Gastrocnemius medialis (tissue), 4 donors: ENCODE results near the gene EPHA2. TPM values are rescaled to one million over a fixed set of nuclear protein-coding genes. Genes with fewer than 3 reads are reported as not detected.

Source experiments
- ATAC-seq, 2 donors: fragments of 150-250 bp; one replicate each; pipeline ENCODE4 v1.9.1; 2016
- DNase-seq, 2 donors: peaks; one replicate each; pipeline ENCODE4 v3.0.0-alpha.2; 2019
- H3K27ac ChIP-seq, 4 donors: fragments of 200-600 bp; sonication (generic); 1 replicate in 1 of 4; 2 replicates in 3 of 4; pipeline ENCODE4 v1.5.1; 2016 to 2018; ENCODE audit warnings: mild to moderate bottlenecking in 2 of 4, moderate library complexity in 1 of 4
- H3K27me3 ChIP-seq, 3 donors: fragments of 200-600 bp; sonication (generic) in 2 of 3; 1 replicate in 1 of 3; 2 replicates in 2 of 3; pipeline versions ENCODE4 v1.5.1 to v1.6.0; 2016 to 2019; ENCODE audit warnings: mild to moderate bottlenecking in 1 of 3, moderate library complexity in 1 of 3
- H3K36me3 ChIP-seq, 2 donors: fragments of 200-600 bp; sonication (generic) in 1 of 2; one replicate each; pipeline ENCODE4 v1.5.1; 2017 to 2018
- H3K4me1 ChIP-seq, 2 donors: fragments of 200-600 bp; sonication (generic) in 1 of 2; one replicate each; pipeline ENCODE4 v1.5.1; 2016 to 2017; ENCODE audit warnings: mild to moderate bottlenecking in 2 of 2
- H3K4me3 ChIP-seq, 4 donors: fragments of 200-600 bp; sonication (generic) in 3 of 4; 1 replicate in 1 of 4; 2 replicates in 3 of 4; pipeline ENCODE4 v1.5.1; 2016 to 2019; ENCODE audit warnings: mild to moderate bottlenecking in 2 of 4
- H3K9me3 ChIP-seq, 3 donors: fragments of 200-600 bp; sonication (generic) in 2 of 3; 1 replicate in 1 of 3; 2 replicates in 2 of 3; pipeline ENCODE4 v1.5.1; 2016 to 2019
- CTCF ChIP-seq, 5 experiments: fragments of 450-650 bp in 3 of 5; fragments of 200-600 bp in 2 of 5; sonication (generic) in 2 of 5; IDR thresholded peaks in 4 of 5; conservative IDR thresholded peaks in 1 of 5; 1 replicate in 4 of 5; 2 replicates in 1 of 5; pipeline ENCODE4 v1.5.1; 2016 to 2019; ENCODE audit warnings: antibody characterized with exemption in 5 of 5, mild to moderate bottlenecking in 3 of 5, moderate library complexity in 3 of 5
- POLR2A ChIP-seq, 2 donors: fragments of 450-650 bp; IDR thresholded peaks; one replicate each; pipeline ENCODE4 v1.6.1; 2017; ENCODE audit warnings: antibody characterized with exemption in 2 of 2, mild to moderate bottlenecking in 2 of 2, moderate library complexity in 2 of 2
- in situ Hi-C, 4 donors: fragments of 200-750 bp; cut with MboI; loops; one replicate each; pipeline versions ENCODE4 v1.15.0 to v1.8.0; 2017; ENCODE audit warnings: low sequenced_read_pairs in 4 of 4
- intact Hi-C: fragments of 100-400 bp; cut with DNase I; formaldehyde crosslinking; loops from one replicate; pipeline ENCODE4 v1.15.1; 2023; ENCODE audit warnings: low total_unique reads
- total RNA-seq, 4 donors: library from RNA; depleted of rRNA; stranded (reverse); fragments of >200 nt; gene quantifications; one replicate each; pipeline versions ENCODE4 v1.1.0 to v1.2.3, GENCODE V29; 2016

Gene EPHA2
- total RNA-seq, 4 donors from 2014 or later, result 1.2 to 6.4 (median 2.9) TPM

GRCh38 chr1:16173447-16174260 is 17.8 kb upstream of the EPHA2 start:
- intact Hi-C loops, result no loop called here
- Histone ChIP-seq H3K27ac (no peak overlapping the region), H3K4me3 (no peak overlapping the region), H3K27me3 (peaks cover 0 to 3% (median 0%) of the 10 kb centered on the region in 3 donors), H3K9me3 (no peaks in the 10 kb centered on the region), H3K4me1 (peaks cover 14 to 18% of the 10 kb centered on the region in 2 donors), H3K36me3 (no peaks in the 10 kb centered on the region)
- in situ Hi-C loops, result no loop called here
- ATAC-seq, result no peak
- no peak for TF ChIP-seq CTCF (IDR thresholded peaks at IDR 0.05 in 4 of 5, conservative IDR thresholded peaks at IDR 0.05 in 1 of 5)
- TF ChIP-seq POLR2A (IDR thresholded peaks at IDR 0.05), result no peak
- DNase-seq, result no peak

- ATAC-seq (no peak), DNase-seq (no peak)
- intact Hi-C loops (no loop called here), in situ Hi-C loops (no loop called here)
- H3K36me3 ChIP-seq, result no peaks in the 10 kb centered on the region
- peaks cover 14 to 18% of the 10 kb centered on the region in 2 donors for H3K4me1 ChIP-seq
- no peak overlapping the region for H3K4me3 ChIP-seq
- no peak overlapping the region for H3K27ac ChIP-seq
- peaks cover 2 to 3% (median 3%) of the 10 kb centered on the region in 3 donors for H3K27me3 ChIP-seq
- no peak for TF ChIP-seq POLR2A (IDR thresholded peaks at IDR 0.05)
- no peak for TF ChIP-seq CTCF (IDR thresholded peaks at IDR 0.05 in 4 of 5, conservative IDR thresholded peaks at IDR 0.05 in 1 of 5)
- H3K9me3 ChIP-seq, result no peaks in the 10 kb centered on the region
These were observed 17.1 kb upstream of the EPHA2 start for GRCh38 chr1:16172964-16173446.

GRCh38 chr1:16172218-16172830 is 16.5 kb upstream of the EPHA2 start:
- DNase-seq (no peak), ATAC-seq (no peak)
- no peak overlapping the region for H3K27ac ChIP-seq
- H3K9me3 ChIP-seq, result no peaks in the 10 kb centered on the region
- no peak overlapping the region for H3K4me3 ChIP-seq
- H3K27me3 ChIP-seq, result peaks cover 3 to 9% (median 8%) of the 10 kb centered on the region in 3 donors
- in situ Hi-C loops, result no loop called here
- TF ChIP-seq CTCF (IDR thresholded peaks at IDR 0.05 in 4 of 5, conservative IDR thresholded peaks at IDR 0.05 in 1 of 5) (no peak), POLR2A (IDR thresholded peaks at IDR 0.05) (no peak)
- no peaks in the 10 kb centered on the region for H3K36me3 ChIP-seq
- peaks cover 14 to 18% of the 10 kb centered on the region in 2 donors for H3K4me1 ChIP-seq
- intact Hi-C loops, result no loop called here

GRCh38 chr1:16171314-16172151 is 15.7 kb upstream of the EPHA2 start:
- ATAC-seq, result no peak
- Histone ChIP-seq H3K36me3 (no peaks in the 10 kb centered on the region), H3K4me1 (peaks cover 10 to 18% of the 10 kb centered on the region in 2 donors), H3K4me3 (no peak overlapping the region), H3K27ac (no peak overlapping the region), H3K27me3 (peaks cover 3 to 12% (median 8%) of the 10 kb centered on the region in 3 donors), H3K9me3 (no peaks in the 10 kb centered on the region)
- intact Hi-C loops (no loop called here), in situ Hi-C loops (no loop called here)
- TF ChIP-seq CTCF (IDR thresholded peaks at IDR 0.05 in 4 of 5, conservative IDR thresholded peaks at IDR 0.05 in 1 of 5) (no peak), POLR2A (IDR thresholded peaks at IDR 0.05) (no peak)
- DNase-seq, result no peak
